GM12801 (cell line): Measurements from ENCODE around the gene ABHD8.

Experiments used
- TF ChIP-seq, protein P1 (sequence below): IDR thresholded peaks from one replicate; pipeline ENCODE4 v1.5.1; 2011; ENCODE audit warnings: control low read depth; ENCODE audit not compliant: insufficient read length; ENCODE audit errors: extremely low read depth

The ABHD8 gene

DNA sequence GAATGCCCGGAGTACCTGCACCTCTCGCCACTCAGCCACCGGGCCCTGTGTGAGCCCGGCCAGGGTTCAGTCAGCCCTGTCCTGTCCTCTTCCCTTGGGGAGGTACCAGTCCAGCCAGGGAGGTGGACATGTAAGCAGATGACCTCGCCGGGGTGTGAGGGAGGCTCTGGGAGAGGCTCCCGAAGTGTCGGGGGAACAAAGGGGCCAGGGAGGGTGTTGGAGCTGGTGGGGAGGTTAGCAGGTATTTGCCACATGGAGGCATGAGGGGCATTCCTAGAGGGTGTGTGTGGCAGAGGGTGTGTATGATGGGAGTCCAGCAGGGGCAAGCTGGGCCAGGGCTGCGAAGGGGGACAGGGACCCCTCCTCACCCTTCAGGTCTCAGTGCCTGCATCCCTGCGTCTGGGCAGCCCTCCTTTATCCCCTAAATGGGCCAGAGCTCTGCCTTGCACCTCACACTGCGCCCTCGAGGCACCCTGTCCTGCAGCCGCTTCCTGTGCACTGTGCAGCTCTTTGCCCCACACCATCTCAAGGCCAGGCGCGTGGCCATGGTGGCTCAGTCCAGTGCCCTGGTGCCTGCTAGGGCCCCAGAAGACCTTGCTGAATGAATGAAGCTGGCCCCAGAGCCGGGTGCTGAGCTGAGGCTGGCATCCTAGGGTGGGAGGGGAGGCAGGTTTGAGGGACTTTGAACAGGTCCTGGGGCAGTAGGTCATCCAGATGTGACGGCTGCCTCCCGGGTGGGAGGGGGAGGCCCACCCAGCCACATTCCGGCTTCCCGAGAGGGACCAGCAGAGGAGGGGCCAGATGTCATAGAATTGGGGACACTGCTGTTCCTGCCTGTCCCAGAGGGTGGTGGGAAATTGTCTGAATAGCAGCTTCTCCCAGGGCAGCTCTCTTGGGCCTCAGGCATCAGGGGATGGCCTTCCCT, 9.2 kb upstream of the ABHD8 start:
- TF ChIP-seq, protein P1, sequence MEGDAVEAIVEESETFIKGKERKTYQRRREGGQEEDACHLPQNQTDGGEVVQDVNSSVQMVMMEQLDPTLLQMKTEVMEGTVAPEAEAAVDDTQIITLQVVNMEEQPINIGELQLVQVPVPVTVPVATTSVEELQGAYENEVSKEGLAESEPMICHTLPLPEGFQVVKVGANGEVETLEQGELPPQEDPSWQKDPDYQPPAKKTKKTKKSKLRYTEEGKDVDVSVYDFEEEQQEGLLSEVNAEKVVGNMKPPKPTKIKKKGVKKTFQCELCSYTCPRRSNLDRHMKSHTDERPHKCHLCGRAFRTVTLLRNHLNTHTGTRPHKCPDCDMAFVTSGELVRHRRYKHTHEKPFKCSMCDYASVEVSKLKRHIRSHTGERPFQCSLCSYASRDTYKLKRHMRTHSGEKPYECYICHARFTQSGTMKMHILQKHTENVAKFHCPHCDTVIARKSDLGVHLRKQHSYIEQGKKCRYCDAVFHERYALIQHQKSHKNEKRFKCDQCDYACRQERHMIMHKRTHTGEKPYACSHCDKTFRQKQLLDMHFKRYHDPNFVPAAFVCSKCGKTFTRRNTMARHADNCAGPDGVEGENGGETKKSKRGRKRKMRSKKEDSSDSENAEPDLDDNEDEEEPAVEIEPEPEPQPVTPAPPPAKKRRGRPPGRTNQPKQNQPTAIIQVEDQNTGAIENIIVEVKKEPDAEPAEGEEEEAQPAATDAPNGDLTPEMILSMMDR = no peak

DNA sequence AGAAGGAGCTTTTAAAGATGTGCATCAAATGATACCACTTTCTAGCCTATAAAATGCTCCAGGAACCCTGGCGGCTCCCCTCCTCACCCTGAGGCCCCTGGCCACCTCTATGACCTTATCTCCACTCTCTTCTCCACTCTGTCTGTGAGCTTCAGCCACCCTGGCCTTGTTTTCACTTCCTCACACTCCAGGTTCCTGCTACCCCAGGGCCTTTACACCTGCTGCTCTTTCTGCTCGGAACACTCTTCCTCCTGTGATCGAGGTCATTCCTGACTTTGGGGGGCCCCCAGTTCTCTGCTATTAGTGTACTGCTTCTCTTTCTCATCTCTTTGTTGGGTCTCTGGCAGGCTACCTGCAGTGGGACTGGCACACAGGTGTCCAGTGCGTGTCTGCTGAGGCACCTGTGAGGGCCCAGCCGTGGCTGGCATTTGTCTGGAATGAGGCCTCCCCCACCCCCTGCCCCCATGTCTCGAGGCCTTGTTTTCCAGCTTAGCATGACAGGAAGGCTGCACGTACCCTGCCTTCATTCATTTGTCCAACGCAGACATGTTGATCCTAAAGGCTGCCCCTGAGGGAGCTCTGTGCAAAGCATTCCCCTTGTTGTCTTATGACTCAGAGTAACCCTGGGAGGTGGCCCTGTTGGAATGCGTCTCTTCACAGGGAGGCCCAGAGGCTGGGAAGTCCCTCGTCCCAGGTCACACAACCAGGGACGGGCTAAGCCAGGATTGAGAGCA, 8.4 kb upstream of the ABHD8 start:
- TF ChIP-seq, protein P1 = no peak

DNA sequence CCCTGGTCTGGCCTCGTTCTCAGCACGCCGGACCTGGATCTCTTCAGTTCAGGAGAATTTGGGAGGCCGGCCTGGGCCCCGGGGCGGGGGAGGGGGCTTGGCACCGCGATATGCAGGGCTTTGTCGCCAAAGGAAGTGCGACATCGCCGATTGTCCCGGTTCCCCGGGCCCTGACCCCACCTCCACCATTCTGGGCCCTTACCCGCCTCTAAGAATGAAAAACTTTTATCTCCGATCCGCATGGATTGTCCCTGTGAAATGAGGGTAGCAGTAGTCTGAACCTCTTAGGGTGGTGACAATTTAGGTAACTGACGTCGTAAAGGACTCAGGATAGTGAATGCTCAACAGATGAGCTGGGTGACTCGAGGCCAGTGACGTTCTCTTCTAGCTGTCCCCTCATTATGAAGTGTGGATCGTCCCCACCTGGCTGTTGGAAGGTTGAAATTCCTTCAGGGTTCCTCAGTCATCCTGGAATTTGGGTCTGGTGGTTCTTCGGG, 6.8 kb upstream of the ABHD8 start:
- TF ChIP-seq, protein P1 = no peak

DNA sequence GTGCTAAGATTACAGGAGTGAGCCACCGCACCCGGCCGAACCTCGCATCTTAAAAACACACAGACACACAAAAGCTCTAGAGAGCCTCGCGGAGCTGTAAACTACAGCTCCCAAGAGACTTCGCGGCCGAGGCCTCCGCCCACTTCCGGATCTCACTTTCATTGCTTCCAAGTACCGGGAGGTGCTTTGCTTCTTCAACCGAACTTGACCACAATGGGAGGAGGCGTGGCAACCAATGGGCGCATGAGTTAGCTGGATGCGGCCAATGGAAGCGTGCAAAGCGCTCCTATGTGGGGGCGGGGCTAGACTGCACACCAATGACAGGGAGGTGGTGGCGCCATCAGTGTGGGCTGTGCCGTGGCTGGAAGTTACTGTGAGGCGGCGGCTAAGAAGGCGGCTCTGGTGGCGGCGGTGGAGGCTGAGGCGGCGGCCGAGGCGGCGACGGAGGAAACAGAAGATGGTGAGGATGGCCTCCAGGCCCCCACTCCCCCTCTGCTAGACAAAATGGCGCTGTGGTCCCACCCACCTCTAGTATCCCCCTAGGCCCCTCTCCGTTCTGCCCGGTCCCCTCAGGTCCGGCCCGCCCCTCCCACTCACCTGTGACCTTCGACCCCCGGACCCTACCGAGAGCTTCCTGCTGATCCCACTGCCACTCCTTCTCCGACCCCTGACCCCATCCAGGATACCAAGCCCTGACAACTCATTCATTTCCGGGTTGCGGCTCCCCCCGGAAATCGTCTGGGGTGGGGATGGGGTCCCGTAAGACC, 6.2 kb upstream of the ABHD8 start, which contains the start of gene DDA1:
Gene DDA1, plus strand, starts transcription at position 366 of the 767 bp plus-strand sequence. Its CDS starts 92 bp downstream, at position 458.
- TF ChIP-seq, protein P1 = no peak

DNA sequence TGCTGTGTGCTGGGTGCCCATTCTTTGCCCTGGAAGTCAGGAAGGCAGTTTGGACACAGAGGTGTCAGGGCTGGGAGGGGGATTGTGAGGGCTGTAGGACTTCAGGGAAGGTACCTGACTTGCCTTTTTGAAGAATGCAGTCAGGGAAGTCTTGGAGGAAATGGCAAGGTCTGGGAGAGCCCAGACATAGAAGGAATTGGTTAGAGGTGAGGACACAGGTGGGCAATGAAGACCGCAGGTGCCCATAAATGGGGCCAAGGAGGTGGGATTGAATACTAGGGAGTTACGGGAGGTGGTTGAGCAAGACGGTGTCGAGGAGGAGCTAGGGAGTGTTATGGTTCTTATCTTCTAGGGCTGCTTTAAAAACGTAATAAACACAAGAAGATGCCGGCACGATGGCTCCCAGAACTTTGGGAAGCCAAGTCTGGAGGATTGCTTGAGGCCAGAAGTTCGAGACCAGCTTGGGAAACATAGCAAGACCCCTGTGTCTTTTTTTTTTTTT, 4.7 kb upstream of the ABHD8 start:
- TF ChIP-seq, protein P1 = no peak

DNA sequence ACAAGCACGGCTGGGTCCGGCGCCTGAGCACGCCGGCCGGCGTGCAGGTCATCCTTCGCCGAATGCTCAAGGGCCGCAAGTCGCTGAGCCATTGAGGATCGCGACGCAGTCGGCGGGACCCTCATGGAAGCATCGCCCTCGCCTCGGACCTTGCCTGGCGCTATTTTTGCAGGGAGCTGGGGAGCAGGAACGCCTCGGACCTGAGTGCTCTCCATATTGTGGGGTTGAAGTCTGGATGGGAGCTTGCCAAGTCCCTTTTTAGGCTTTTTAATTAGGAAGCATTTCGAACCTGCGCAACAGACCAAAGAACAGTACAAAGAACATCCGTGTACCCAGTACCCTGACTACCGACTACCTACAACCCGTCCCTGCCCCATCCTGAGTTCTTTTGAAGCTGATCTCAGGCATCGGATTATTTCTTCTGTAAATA, 3.1 kb upstream of the ABHD8 start:
- TF ChIP-seq, protein P1 = no peak
